K562 (cell line): ENCODE measurements around the gene CDCA5. TPM values are rescaled to one million over a fixed set of nuclear protein-coding genes. Genes with fewer than 3 reads are reported as not detected.

Experiments used
- BRCA1 ChIP-seq, 2 experiments: fragments of 450-650 bp in 1 of 2; sonication (generic) in 1 of 2; formaldehyde crosslinking in 1 of 2; IDR thresholded peaks; 2 replicates each; pipeline versions ENCODE4 v1.5.0 to v1.6.1; 2017 to 2020; ENCODE audit warnings: mild to moderate bottlenecking in 1 of 2, missing genetic modification reagents in 1 of 2
- BRD9 ChIP-seq: fragments of 450-650 bp; IDR thresholded peaks from 2 replicates; pipeline ENCODE4 v1.6.1; 2018; ENCODE audit warnings: low read depth; ENCODE audit not compliant: partially characterized antibody
- CEBPZ ChIP-seq: fragments of 150-350 bp; IDR thresholded peaks from 2 replicates; pipeline ENCODE4 v1.6.1; 2014; ENCODE audit warnings: low read depth, mild to moderate bottlenecking, low read length, borderline replicate concordance
- ESRRA ChIP-seq: fragments of 450-650 bp; IDR thresholded peaks from 2 replicates; pipeline ENCODE4 v1.6.1; 2014; ENCODE audit warnings: low read depth, mild to moderate bottlenecking, moderate library complexity, borderline replicate concordance
- FOSL1 ChIP-seq: fragments of 200-800 bp; sonication (Bioruptor generic); conservative IDR thresholded peaks from 2 replicates; pipeline ENCODE4 v1.6.1; 2016; ENCODE audit warnings: missing genetic modification characterization, missing compliant biosample characterization
- KAT7 ChIP-seq: sonication (generic); formaldehyde crosslinking; IDR thresholded peaks from 2 replicates; pipeline ENCODE4 v1.8.0; 2022; ENCODE audit warnings: missing genetic modification reagents, mild to moderate bottlenecking, borderline replicate concordance
- KLF16 ChIP-seq: IDR thresholded peaks from 2 replicates; pipeline ENCODE4 v1.6.1; 2016; ENCODE audit warnings: antibody characterized with exemption
- MECOM ChIP-seq: fragments of 250-450 bp; sonication (Bioruptor Pico); IDR thresholded peaks from 2 replicates; pipeline ENCODE4 v1.8.0; 2022; ENCODE audit warnings: inconsistent platforms
- RB1 ChIP-seq: fragments of 450-650 bp; IDR thresholded peaks from 2 replicates; pipeline ENCODE4 v1.6.1; 2017; ENCODE audit warnings: low read depth, mild to moderate bottlenecking
- SAFB ChIP-seq: fragments of 200-400 bp; formaldehyde crosslinking; IDR thresholded peaks from 2 replicates; pipeline ENCODE4 v1.6.1; 2017; ENCODE audit warnings: low read depth, low read length, borderline replicate concordance
- SRF ChIP-seq, 2 experiments: fragments of 250-450, 450-650 bp in 1 of 2; sonication (Bioruptor Pico) in 1 of 2; sonication (generic) in 1 of 2; formaldehyde crosslinking; IDR thresholded peaks; 2 replicates each; pipeline versions ENCODE4 v1.5.0 to v1.5.1; 2020 to 2022; ENCODE audit warnings: mild to moderate bottlenecking in 1 of 2, missing genetic modification reagents in 1 of 2
- ZNF324 ChIP-seq: fragments of 250-450 bp; sonication (Bioruptor Pico); IDR thresholded peaks from 2 replicates; pipeline ENCODE4 v1.4.0; 2020; ENCODE audit warnings: mild to moderate bottlenecking
- ZNF592 ChIP-seq: fragments of 450-650 bp; IDR thresholded peaks from 2 replicates; pipeline ENCODE4 v1.6.1; 2017; ENCODE audit warnings: antibody characterized with exemption, mild to moderate bottlenecking
- ZNF655 ChIP-seq: fragments of 250-450 bp; sonication (Bioruptor Pico); IDR thresholded peaks from 2 replicates; pipeline ENCODE4 v1.5.0; 2021
- polyA plus RNA-seq, 8 experiments: library from polyadenylated mRNA; depleted of rRNA in 4 of 8; stranded (reverse) in 5 of 8; unstranded in 3 of 8; fragments of >200 nt; fragmentation: Nextera tagmentation in 2 of 8; fragmentation: Illumina TruSeq in 1 of 8; extraction: Ambion mirVana in 2 of 8; extraction: Trizol in 1 of 8; gene quantifications; 2 replicates each; pipeline versions ENCODE4 v1.2.1 to v1.2.3, GENCODE V29; 2011 to 2014; ENCODE audit warnings: inconsistent platforms in 1 of 8, missing spikeins in 1 of 8
- total RNA-seq, 7 experiments: library from RNA; depleted of rRNA in 6 of 7; stranded (reverse); fragments of >200 nt in 6 of 7; fragmentation: Illumina TruSeq in 2 of 7; extraction: Trizol in 2 of 7; gene quantifications; 2 replicates each; pipeline versions ENCODE4 v1.2.1 to v1.2.3, GENCODE V29; 2011 to 2021; ENCODE audit warnings: low replicate concordance in 1 of 7
- TF ChIP-seq, protein P1 (sequence below): fragments of 450-650 bp; formaldehyde crosslinking; IDR thresholded peaks from 2 replicates; pipeline ENCODE4 v1.4.0; 2022; ENCODE audit warnings: mild to moderate bottlenecking, moderate library complexity

CDCA5 gene
- total and polyA plus RNA-seq, 9 of the 15 experiments (the other 6 are each of a cell fraction or from before 2014, with no cell fraction given): 18.9 to 94.3 (median 64.6) TPM

- TF ChIP-seq ZNF592: no peak
- no peak for TF ChIP-seq ZNF655 (CRISPR knock-in tag)
- TF ChIP-seq SAFB: no peak
- peak; percentile 66; the same call in 1 of the 2 replicates for TF ChIP-seq RB1
- no peak for TF ChIP-seq BRD9
- no peak for TF ChIP-seq MECOM
- TF ChIP-seq SRF (CRISPR knock-in tag; IDR thresholded peaks at IDR 0.05): peak in 1 of 2 experiments; percentile 76; a peak in 1 of 4 replicates
- TF ChIP-seq, protein P1, sequence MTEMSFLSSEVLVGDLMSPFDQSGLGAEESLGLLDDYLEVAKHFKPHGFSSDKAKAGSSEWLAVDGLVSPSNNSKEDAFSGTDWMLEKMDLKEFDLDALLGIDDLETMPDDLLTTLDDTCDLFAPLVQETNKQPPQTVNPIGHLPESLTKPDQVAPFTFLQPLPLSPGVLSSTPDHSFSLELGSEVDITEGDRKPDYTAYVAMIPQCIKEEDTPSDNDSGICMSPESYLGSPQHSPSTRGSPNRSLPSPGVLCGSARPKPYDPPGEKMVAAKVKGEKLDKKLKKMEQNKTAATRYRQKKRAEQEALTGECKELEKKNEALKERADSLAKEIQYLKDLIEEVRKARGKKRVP (CRISPR knock-in tag): no peak
- TF ChIP-seq ESRRA: peak; percentile 56; the same call in 1 of the 2 replicates
- no peak for TF ChIP-seq KAT7 (CRISPR knock-in tag)
- TF ChIP-seq CEBPZ: no peak
- no peak for TF ChIP-seq ZNF324
- TF ChIP-seq KLF16: no peak
- TF ChIP-seq FOSL1 (tag): no peak
- no peak for TF ChIP-seq BRCA1 (IDR thresholded peaks at IDR 0.05)
- no peak for TF ChIP-seq BRCA1 (CRISPR knock-in tag; IDR thresholded peaks at IDR 0.05)
These were observed 38.2 kb upstream of the CDCA5 start, which contains the start of the genes FAU and MRPL49 (continued) for GRCh38 chr11:65121865-65122696.
